A172 (cell line): ENCODE data around the gene PAK1. TPM values are rescaled to one million over a fixed set of nuclear protein-coding genes. Genes with fewer than 3 reads are reported as not detected.

Experiments used
- DNase-seq: peaks from one replicate; pipeline ENCODE4 v3.0.0-alpha.2; 2015; ENCODE audit warnings: low spot score
- total RNA-seq: library from RNA; depleted of rRNA; stranded (reverse); fragments of >200 nt; shearing (Covaris generic); gene quantifications from 2 replicates; pipeline ENCODE4 v1.2.3, GENCODE V29; 2014; rRNA removed

PAK1 gene
- total RNA-seq, 1 experiment from 2014 or later = 60.4 TPM

DNA sequence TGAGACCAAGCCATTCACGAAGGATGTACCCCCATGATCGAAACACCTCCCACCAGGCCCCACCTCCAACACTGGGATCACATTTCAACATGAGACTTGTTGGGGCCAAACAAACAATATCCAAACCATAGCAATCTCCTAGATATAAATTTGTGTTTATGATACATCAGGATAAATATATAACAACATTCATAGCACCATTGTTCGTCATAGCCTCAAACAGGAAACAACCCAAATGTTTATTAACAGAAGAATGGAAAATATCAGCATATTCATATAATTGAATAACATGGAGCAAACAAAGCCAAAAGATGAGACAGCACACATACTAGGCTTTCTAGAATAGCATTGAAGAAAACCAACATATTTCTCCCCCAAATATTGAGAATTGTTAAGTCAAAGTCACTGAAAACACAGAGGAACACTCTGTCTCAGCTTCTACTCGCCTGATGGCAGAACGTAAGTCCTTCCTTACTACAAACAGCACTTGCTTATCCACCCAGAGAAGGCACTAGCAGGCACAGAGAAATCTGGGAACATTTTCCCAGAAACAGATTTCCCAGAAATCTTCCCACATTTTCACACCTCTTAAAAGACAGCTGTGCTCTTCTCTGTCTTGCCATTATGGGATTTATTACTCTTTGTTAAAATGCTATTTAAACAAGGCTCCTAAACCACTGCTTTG is 164.4 kb downstream of the PAK1 start:
- DNase-seq = no peak

DNA sequence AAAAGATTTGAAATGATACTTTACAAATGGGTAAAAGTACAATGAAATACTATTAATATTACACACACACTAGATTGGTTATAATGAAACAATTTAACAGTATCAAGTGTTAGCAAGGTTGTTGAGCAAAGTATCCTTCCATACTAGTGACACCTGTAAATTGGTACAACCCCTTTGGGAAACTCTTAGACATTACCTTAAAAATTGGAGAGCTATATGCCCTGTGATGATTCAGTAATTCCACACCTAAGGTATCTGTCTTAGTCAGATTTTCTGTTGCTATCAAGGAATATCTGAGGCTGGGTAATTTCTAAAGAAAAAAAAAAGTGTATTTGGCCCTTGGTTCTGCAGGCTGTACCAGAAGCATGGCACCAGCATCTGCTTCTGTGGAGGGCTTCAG is 165.1 kb downstream of the PAK1 start:
- DNase-seq = no peak

GRCh38 chr11:77303328-77303727 is 170.6 kb downstream of the PAK1 start:
- no peak for DNase-seq

- DNase-seq = no peak
Measured at GRCh38 chr11:77302752-77303151, 171.1 kb downstream of the PAK1 start.

GRCh38 chr11:77301510-77301909 is 172.4 kb downstream of the PAK1 start, which contains the start of gene GDPD4:
Gene GDPD4 (minus strand): TSS chr11:77301686. CDS start chr11:77285137, 16,549 bp downstream.
- no peak for DNase-seq

GRCh38 chr11:77300695-77301094 is 173.2 kb downstream of the PAK1 start:
- no peak for DNase-seq

DNA sequence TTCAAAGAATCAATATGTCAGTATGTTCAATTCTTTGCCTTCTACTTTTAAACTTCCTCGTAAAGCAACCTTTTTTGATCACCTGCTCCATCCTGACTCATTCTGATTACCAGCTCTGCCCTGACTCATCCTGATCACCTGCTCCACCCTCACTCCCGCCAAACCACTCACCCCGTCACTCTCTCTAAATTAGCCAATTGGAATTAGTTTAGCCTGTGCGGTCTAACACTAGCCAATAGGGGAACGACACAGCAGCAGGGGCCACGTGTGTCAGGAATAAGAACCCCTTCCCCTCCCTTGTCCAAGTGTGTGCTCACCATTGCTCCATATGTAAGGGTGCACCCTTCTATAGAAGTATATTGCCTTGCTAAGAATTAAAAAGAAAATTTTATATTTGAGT is 173.9 kb downstream of the PAK1 start:
- peak; percentile 83 for DNase-seq

DNA sequence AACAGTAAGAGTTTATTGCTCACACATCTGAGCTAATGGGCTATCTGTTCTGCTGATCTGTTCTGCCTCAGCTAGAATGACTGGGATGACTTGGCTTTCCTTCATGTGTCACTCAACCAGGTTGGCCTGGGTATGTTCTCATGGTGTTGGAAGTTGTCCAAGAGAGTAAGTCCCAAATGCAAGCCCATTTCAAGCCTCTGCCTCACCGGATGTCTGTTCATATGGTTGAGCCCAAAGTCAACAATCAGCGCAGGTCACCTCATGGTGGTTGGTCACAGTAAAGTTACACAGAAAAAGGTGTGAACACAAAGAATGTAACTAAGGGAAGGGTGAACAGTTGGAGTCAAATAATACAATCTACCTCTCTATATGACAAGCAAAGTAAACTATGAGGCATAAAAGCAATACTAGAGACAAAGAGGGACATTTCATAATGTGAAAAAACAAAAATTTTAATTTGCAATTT is 174.3 kb downstream of the PAK1 start:
- DNase-seq = peak; percentile 10

DNA sequence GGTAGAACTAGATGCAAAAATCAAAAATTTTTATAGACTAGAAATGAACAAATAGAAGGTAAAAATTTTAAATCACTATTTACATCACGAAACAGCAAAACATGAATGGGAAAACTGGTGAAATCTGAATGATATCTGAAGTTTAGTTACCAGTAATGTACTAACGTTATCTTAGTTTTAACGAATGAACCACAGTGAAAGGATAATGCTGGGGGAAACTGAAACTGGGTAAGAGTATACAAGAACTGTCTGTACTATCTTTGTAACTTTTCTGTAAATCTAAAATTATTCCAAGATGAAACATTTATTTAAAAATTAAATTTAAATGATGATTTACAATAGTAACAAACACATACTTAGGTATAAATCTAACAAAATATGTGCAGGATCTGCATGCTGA is 179.9 kb downstream of the PAK1 start:
- no peak for DNase-seq

- no peak for DNase-seq
Measured at GRCh38 chr11:77289737-77290136, 184.2 kb downstream of the PAK1 start.

- DNase-seq = peak; percentile 69
Measured at GRCh38 chr11:77287615-77288273, 186.2 kb downstream of the PAK1 start.

GRCh38 chr11:77287136-77287535 is 186.8 kb downstream of the PAK1 start:
- DNase-seq = peak; percentile 4

DNA sequence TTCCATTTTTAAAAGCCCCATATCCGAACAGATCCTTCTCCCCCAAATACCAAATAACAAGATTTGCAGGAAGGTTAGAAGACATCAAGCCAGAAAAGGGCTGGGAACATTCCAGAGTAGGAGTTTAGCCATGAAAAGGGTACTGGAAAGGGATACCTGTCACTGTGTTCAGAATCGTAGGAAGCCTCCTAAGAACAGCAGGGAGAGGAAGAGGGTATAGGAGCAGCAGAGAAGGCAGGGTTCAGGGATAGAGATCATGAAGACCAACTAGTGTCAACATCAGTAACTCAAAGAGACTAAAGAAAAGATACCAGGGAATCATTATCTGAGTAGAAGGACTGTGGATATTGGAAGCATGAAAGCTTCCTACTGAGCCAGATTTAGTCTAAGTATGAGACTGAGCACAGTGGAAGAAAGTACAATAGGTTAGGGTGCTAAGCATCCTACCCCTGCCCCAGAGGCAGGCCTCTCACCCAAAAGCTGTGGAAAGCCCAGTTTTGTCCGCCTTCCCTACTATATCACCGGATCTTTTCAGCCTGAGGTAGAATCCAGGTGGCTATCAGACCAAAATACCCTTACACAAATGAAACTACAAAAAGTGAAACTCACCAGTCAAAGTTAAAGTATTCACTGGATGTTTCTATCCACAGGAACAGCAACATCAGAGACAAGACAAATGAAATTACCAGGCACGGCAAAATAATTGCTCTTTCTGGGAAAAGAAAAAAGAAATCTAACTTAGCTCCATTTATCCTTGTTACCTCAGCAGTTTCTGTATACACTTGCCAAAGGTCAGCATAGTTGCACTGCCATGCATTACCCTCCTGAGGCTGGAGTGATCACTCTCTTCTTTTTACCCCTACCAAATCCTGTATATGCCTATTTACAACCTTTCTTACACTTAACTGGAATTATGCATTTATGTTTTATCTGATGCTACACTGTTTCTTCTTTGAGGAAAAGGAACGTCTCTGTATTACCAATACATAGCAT is 189.1 kb downstream of the PAK1 start:
- DNase-seq = no peak

GRCh38 chr11:77283101-77283500 is 190.8 kb downstream of the PAK1 start:
- DNase-seq = no peak

GRCh38 chr11:77278595-77279506 is 195.0 kb downstream of the PAK1 start:
- peak; percentile 31 for DNase-seq

DNA sequence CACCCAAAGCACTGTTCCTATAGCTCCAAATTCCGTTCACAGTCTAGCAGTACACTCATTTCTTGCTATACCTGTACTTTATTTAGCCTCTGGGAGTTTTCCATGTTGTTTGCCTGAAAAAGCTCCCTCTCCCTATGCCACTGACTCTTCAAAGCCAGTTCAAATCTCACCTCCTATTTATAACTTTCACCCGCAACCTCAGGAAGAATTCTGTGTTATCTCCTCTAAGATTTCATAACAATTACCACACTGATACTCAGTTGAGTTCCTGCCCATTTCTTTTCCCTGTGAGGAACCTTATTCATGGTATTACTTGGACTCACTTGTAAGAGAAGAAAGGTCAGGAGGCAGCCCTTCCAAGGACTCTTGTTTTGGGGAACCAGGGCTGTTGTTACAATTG is 197.6 kb downstream of the PAK1 start:
- DNase-seq = no peak

Other genes with a start within 250 kb of the PAK1 start
- gene GDPD4, start 172.4 kb downstream of the PAK1 start, total RNA-seq = not detected in 2 replicates
- 5.8 and 8.4 TPM in 2 replicates for gene AQP11, start 115.9 kb upstream of the PAK1 start, total RNA-seq
- gene CLNS1A, start 163.7 kb upstream of the PAK1 start, total RNA-seq = 318 and 354 TPM in 2 replicates